Breast epithelium (tissue), 4 donors: ENCODE results near the gene AK5. TPM values are rescaled to one million over a fixed set of nuclear protein-coding genes. Genes with fewer than 3 reads are reported as not detected.

Experiments used
- DNase-seq, 2 donors: peaks; one replicate each; pipeline ENCODE4 v3.0.0-alpha.2; 2019; ENCODE audit warnings: low spot score in 2 of 2
- H3K27ac ChIP-seq, 2 donors: fragments of 200-600 bp; sonication (generic) in 1 of 2; one replicate each; pipeline ENCODE4 v1.5.1; 2016 to 2019; ENCODE audit warnings: mild to moderate bottlenecking in 1 of 2
- H3K27me3 ChIP-seq, 2 donors: fragments of 200-600 bp; sonication (generic) in 1 of 2; one replicate each; pipeline versions ENCODE4 v1.5.1 to v1.6.0; 2017 to 2019; ENCODE audit warnings: control low read depth in 1 of 2, mild to moderate bottlenecking in 1 of 2
- H3K36me3 ChIP-seq: fragments of 200-600 bp; one replicate; pipeline ENCODE4 v1.5.1; 2019
- H3K4me1 ChIP-seq, 2 donors: fragments of 200-600 bp; sonication (generic); one replicate each; pipeline ENCODE4 v1.5.1; 2016 to 2019; ENCODE audit warnings: control low read depth in 1 of 2
- H3K4me3 ChIP-seq, 3 donors: fragments of 200-600 bp; sonication (generic); 1 replicate in 2 of 3; 2 replicates in 1 of 3; pipeline ENCODE4 v1.5.1; 2016 to 2019; ENCODE audit warnings: mild to moderate bottlenecking in 3 of 3, moderate library complexity in 2 of 3
- H3K9me3 ChIP-seq, 2 donors: fragments of 200-600 bp; sonication (generic) in 1 of 2; one replicate each; pipeline ENCODE4 v1.5.1; 2016 to 2019; ENCODE audit warnings: control low read depth in 1 of 2
- POLR2A ChIP-seq: fragments of 450-650 bp; IDR thresholded peaks from one replicate; pipeline ENCODE4 v1.6.1; 2016; ENCODE audit warnings: antibody characterized with exemption, mild to moderate bottlenecking, moderate library complexity
- POLR2AphosphoS5 ChIP-seq, 3 donors: sonication (generic); formaldehyde crosslinking; IDR thresholded peaks; one replicate each; pipeline ENCODE4 v1.6.1; 2017; ENCODE audit warnings: antibody characterized with exemption in 3 of 3
- intact Hi-C: fragments of 100-400 bp; cut with DNase I; formaldehyde crosslinking; loops from one replicate; pipeline ENCODE4 v1.15.1; 2023; ENCODE audit warnings: low total_unique reads
- total RNA-seq, 3 donors: library from RNA; depleted of rRNA; stranded (reverse); fragments of >200 nt; gene quantifications; one replicate each; pipeline ENCODE4 v1.1.0, GENCODE V29; 2016
- TF ChIP-seq, protein P1 (sequence below), 3 donors: fragments of 450-650 bp; IDR thresholded peaks; one replicate each; pipeline ENCODE4 v1.5.1; 2016 to 2017; ENCODE audit warnings: antibody characterized with exemption in 3 of 3, mild to moderate bottlenecking in 3 of 3, moderate library complexity in 3 of 3

AK5 gene
- total RNA-seq, 3 donors from 2014 or later = under 0.01 to 111 (median 30.8) TPM

- Histone ChIP-seq H3K36me3 (no peaks in the 10 kb centered on the region), H3K9me3 (no peaks in the 10 kb centered on the region), H3K4me1 (no peaks in the 10 kb centered on the region), H3K27me3 (no peaks in the 10 kb centered on the region), H3K27ac (no peak overlapping the region), H3K4me3 (no peak overlapping the region)
- no peak for DNase-seq
- intact Hi-C loops = no loop called here
- TF ChIP-seq POLR2AphosphoS5 (IDR thresholded peaks at IDR 0.05) (no peak), POLR2A (no peak)
- TF ChIP-seq, protein P1, sequence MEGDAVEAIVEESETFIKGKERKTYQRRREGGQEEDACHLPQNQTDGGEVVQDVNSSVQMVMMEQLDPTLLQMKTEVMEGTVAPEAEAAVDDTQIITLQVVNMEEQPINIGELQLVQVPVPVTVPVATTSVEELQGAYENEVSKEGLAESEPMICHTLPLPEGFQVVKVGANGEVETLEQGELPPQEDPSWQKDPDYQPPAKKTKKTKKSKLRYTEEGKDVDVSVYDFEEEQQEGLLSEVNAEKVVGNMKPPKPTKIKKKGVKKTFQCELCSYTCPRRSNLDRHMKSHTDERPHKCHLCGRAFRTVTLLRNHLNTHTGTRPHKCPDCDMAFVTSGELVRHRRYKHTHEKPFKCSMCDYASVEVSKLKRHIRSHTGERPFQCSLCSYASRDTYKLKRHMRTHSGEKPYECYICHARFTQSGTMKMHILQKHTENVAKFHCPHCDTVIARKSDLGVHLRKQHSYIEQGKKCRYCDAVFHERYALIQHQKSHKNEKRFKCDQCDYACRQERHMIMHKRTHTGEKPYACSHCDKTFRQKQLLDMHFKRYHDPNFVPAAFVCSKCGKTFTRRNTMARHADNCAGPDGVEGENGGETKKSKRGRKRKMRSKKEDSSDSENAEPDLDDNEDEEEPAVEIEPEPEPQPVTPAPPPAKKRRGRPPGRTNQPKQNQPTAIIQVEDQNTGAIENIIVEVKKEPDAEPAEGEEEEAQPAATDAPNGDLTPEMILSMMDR (IDR thresholded peaks at IDR 0.05) = no peak
Observed at GRCh38 chr1:77553568-77554291, 271.9 kb downstream of the AK5 start.

GRCh38 chr1:77556045-77556444 lies 274.2 kb downstream of the AK5 start:
- H3K9me3 ChIP-seq = no peaks in the 10 kb centered on the region
- TF ChIP-seq POLR2A (no peak), POLR2AphosphoS5 (IDR thresholded peaks at IDR 0.05) (no peak)
- TF ChIP-seq, protein P1 (IDR thresholded peaks at IDR 0.05) = no peak
- no peak overlapping the region for H3K27ac ChIP-seq
- H3K36me3 ChIP-seq = no peaks in the 10 kb centered on the region
- intact Hi-C loops = no loop called here
- no peaks in the 10 kb centered on the region for H3K27me3 ChIP-seq
- H3K4me3 ChIP-seq = no peak overlapping the region
- H3K4me1 ChIP-seq = no peaks in the 10 kb centered on the region
- DNase-seq = no peak

DNA sequence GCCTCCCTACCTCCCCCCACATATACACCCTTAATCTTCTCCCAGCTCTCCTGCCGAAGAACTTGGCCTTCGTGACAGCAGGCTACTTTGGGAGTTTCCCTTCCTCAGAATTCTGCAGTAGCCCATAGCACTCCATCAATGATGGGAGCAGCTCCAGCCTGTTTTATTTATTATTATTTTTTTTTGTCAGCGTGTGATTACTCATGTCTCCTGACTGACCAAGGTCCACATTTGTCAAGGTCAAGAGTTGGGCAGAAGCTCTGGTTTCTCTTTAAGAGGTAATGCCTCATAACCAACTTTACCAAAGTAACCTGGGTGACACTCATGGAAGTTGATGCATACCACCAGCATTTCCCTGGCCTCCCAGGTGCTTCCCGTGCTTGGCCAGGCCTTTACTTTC lies 275.2 kb downstream of the AK5 start:
- intact Hi-C loops = no loop called here
- H3K4me1 ChIP-seq = no peaks in the 10 kb centered on the region
- no peaks in the 10 kb centered on the region for H3K9me3 ChIP-seq
- TF ChIP-seq, protein P1 (IDR thresholded peaks at IDR 0.05) = no peak
- no peak for TF ChIP-seq POLR2AphosphoS5 (IDR thresholded peaks at IDR 0.05)
- TF ChIP-seq POLR2A = no peak
- no peak overlapping the region for H3K27ac ChIP-seq
- H3K36me3 ChIP-seq = no peaks in the 10 kb centered on the region
- H3K27me3 ChIP-seq = no peaks in the 10 kb centered on the region
- H3K4me3 ChIP-seq = no peak overlapping the region
- DNase-seq = no peak

DNA sequence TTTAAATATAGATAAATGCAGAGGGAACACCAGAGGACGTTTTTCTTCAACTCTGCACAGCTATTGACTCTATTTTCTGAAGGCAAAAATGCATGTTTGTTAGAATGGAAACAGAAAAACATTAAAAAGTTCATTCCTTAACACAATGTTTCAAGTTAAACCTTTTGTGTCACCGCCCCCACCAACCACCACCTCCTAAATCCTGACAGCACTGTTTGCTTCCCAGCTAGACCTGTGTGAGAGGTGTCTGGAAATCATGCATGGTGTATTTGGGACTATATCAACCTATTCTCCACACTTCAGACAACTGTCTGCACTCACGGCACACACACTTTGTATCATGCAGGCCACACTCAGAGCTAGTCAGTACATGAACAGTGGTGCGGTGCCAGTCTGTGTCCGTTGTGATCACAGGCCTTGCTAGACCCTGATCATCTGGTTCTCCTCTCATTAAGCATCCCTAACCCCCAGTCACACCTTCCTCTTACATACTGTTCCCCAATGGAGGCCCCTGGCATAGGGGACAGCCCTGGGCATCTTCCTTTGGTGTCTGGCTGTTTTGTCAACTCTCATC lies 276.9 kb downstream of the AK5 start:
- H3K27ac ChIP-seq = no peak overlapping the region
- DNase-seq = no peak
- TF ChIP-seq POLR2A = no peak
- TF ChIP-seq POLR2AphosphoS5 (IDR thresholded peaks at IDR 0.05) = no peak
- TF ChIP-seq, protein P1 (IDR thresholded peaks at IDR 0.05) = no peak
- H3K4me3 ChIP-seq = no peak overlapping the region
- no peaks in the 10 kb centered on the region for H3K36me3 ChIP-seq
- no peaks in the 10 kb centered on the region for H3K4me1 ChIP-seq
- no peaks in the 10 kb centered on the region for H3K27me3 ChIP-seq
- intact Hi-C loops = no loop called here
- no peaks in the 10 kb centered on the region for H3K9me3 ChIP-seq

GRCh38 chr1:77560741-77561140 lies 278.9 kb downstream of the AK5 start:
- Histone ChIP-seq H3K9me3 (no peaks in the 10 kb centered on the region), H3K27ac (no peak overlapping the region), H3K4me3 (no peak overlapping the region), H3K27me3 (no peaks in the 10 kb centered on the region), H3K36me3 (peaks cover 7% of the 10 kb centered on the region), H3K4me1 (no peaks in the 10 kb centered on the region)
- intact Hi-C loops = no loop called here
- DNase-seq = no peak
- no peak for TF ChIP-seq POLR2AphosphoS5 (IDR thresholded peaks at IDR 0.05)
- TF ChIP-seq, protein P1 (IDR thresholded peaks at IDR 0.05) = no peak
- TF ChIP-seq POLR2A = no peak
